Activated T-helper 2 cell treated with anti-CD3 and anti-CD28 coated beads, Interferon-gamma antibody, Interleukin-2, Interleukin-4, amounts not matched to agents 10 μg/mL and 5 μg/mL and 100 μg/mL, durations not matched to agents 14 hours and 24 hours and 36 hours (primary cell): Measurements from ENCODE around the gene AOPEP. TPM values are rescaled to one million over a fixed set of nuclear protein-coding genes. Genes with fewer than 3 reads are reported as not detected.
"Not testable (repeated sequence)": the region's sequence is repeated elsewhere in the genome, so short reads cannot be mapped to it uniquely, and the experiment has no call there.

ENCODE experiments used
- DNase-seq: peaks from one replicate; pipeline ENCODE4 v3.0.0; 2021; ENCODE audit warnings: low spot score
- H3K27ac Mint-ChIP-seq: one replicate; pipeline ENCODE4 v1.8.0; 2021; ENCODE audit warnings: mixed read lengths
- H3K27me3 Mint-ChIP-seq: one replicate; pipeline ENCODE4 v1.8.0; 2021; ENCODE audit warnings: low read depth, mixed read lengths
- H3K36me3 Mint-ChIP-seq: one replicate; pipeline ENCODE4 v1.8.0; 2021; ENCODE audit warnings: low read depth, mixed read lengths
- H3K4me1 Mint-ChIP-seq: one replicate; pipeline ENCODE4 v1.8.0; 2021; ENCODE audit warnings: low read depth, mixed read lengths
- H3K4me3 Mint-ChIP-seq: one replicate; pipeline ENCODE4 v1.8.0; 2021; ENCODE audit warnings: low read depth, mild to moderate bottlenecking, moderate library complexity, mixed read lengths
- H3K9me3 Mint-ChIP-seq: one replicate; pipeline ENCODE4 v1.8.0; 2021; ENCODE audit warnings: mixed read lengths
- intact Hi-C: fragments of 100-400 bp; cut with micrococcal nuclease; formaldehyde crosslinking; loops from one replicate; pipeline ENCODE4 v1.15.1; 2023
- total RNA-seq: library from RNA; stranded (reverse); gene quantifications from 2 replicates; pipeline ENCODE4 v1.2.3, GENCODE V29; 2022

Gene AOPEP
- total RNA-seq, 1 donor from 2014 or later: 24.6 TPM

- H3K27ac Mint-ChIP-seq: no peak overlapping the region
- peaks cover 49% of the 10 kb centered on the region for H3K27me3 Mint-ChIP-seq
- intact Hi-C loops: no loop called here
- H3K4me3 Mint-ChIP-seq: no peak overlapping the region
- no peak for DNase-seq
- H3K9me3 Mint-ChIP-seq: peaks cover 3% of the 10 kb centered on the region
- peaks cover 48% of the 10 kb centered on the region for H3K4me1 Mint-ChIP-seq
- H3K36me3 Mint-ChIP-seq: no peaks in the 10 kb centered on the region
These were observed 141.4 kb downstream of the AOPEP start for GRCh38 chr9:94867842-94868312.

- Mint-ChIP-seq H3K4me3 (no peak overlapping the region), H3K27ac (peak overlapping the region; percentile 29), H3K9me3 (peaks cover 3% of the 10 kb centered on the region), H3K4me1 (peaks cover 49% of the 10 kb centered on the region), H3K36me3 (no peaks in the 10 kb centered on the region), H3K27me3 (peaks cover 54% of the 10 kb centered on the region)
- DNase-seq: no peak
- intact Hi-C loops: no loop called here
These were observed 142.0 kb downstream of the AOPEP start for GRCh38 chr9:94868464-94868863.

GRCh38 chr9:94869415-94869843 lies 142.9 kb downstream of the AOPEP start:
- Mint-ChIP-seq H3K36me3 (no peaks in the 10 kb centered on the region), H3K9me3 (peaks cover 3% of the 10 kb centered on the region), H3K27ac (no peak overlapping the region), H3K4me1 (peaks cover 42% of the 10 kb centered on the region), H3K27me3 (peaks cover 48% of the 10 kb centered on the region), H3K4me3 (no peak overlapping the region)
- no peak for DNase-seq
- intact Hi-C loops: no loop called here

- H3K36me3 Mint-ChIP-seq: peaks cover 2% of the 10 kb centered on the region
These were observed 143.9 kb downstream of the AOPEP start for GRCh38 chr9:94870465-94870792.

GRCh38 chr9:94870793-94871558 lies 144.5 kb downstream of the AOPEP start:
- Mint-ChIP-seq H3K27me3 (peaks cover 46% of the 10 kb centered on the region), H3K4me3 (peak overlapping the region; percentile 51), H3K9me3 (peaks cover 8% of the 10 kb centered on the region), H3K27ac (peak overlapping the region; percentile 76), H3K36me3 (peaks cover 7% of the 10 kb centered on the region), H3K4me1 (peaks cover 50% of the 10 kb centered on the region)
- intact Hi-C loops: loop anchor here (1.0 to 10.0 kb wide), 7 partner anchors 10 to 854 kb away; partner anchors contain the start of gene AOPEP
- DNase-seq: peak; percentile 44

More at GRCh38 chr9:94870465-94870792, 143.9 kb downstream of the AOPEP start:
- intact Hi-C loops: loop anchor here (2.0 to 10.0 kb wide), 6 partner anchors 34 to 854 kb away; partner anchors contain the start of gene AOPEP
- Mint-ChIP-seq H3K4me3 (no peak overlapping the region), H3K27me3 (peaks cover 44% of the 10 kb centered on the region), H3K27ac (no peak overlapping the region), H3K9me3 (peaks cover 3% of the 10 kb centered on the region), H3K4me1 (peaks cover 44% of the 10 kb centered on the region)
- no peak for DNase-seq

- Mint-ChIP-seq H3K4me3 (no peak overlapping the region), H3K27me3 (peaks cover 46% of the 10 kb centered on the region)
These were observed 145.8 kb downstream of the AOPEP start for GRCh38 chr9:94872083-94872833.

GRCh38 chr9:94872891-94873511 lies 146.5 kb downstream of the AOPEP start:
- intact Hi-C loops: loop anchor here (5.0 to 10.0 kb wide), 3 partner anchors 148 to 852 kb away; partner anchors contain the start of gene AOPEP
- H3K36me3 Mint-ChIP-seq: peaks cover 8% of the 10 kb centered on the region
- peaks cover 8% of the 10 kb centered on the region for H3K9me3 Mint-ChIP-seq
- peaks cover 43% of the 10 kb centered on the region for H3K27me3 Mint-ChIP-seq
- no peak overlapping the region for H3K27ac Mint-ChIP-seq
- H3K4me3 Mint-ChIP-seq: no peak overlapping the region
- peaks cover 50% of the 10 kb centered on the region for H3K4me1 Mint-ChIP-seq
- no peak for DNase-seq

More at GRCh38 chr9:94872083-94872833, 145.8 kb downstream of the AOPEP start:
- Mint-ChIP-seq H3K9me3 (peaks cover 8% of the 10 kb centered on the region), H3K36me3 (peaks cover 8% of the 10 kb centered on the region), H3K27ac (no peak overlapping the region), H3K4me1 (peaks cover 50% of the 10 kb centered on the region)
- intact Hi-C loops: loop anchor here (5.0 to 10.0 kb wide), 3 partner anchors 147 to 853 kb away; partner anchors contain the start of gene AOPEP
- DNase-seq: no peak

GRCh38 chr9:94874316-94874715 lies 147.8 kb downstream of the AOPEP start:
- intact Hi-C loops: loop anchor here (5.0 to 10.0 kb wide), 3 partner anchors 150 to 850 kb away; partner anchors contain the start of gene AOPEP
- H3K27ac Mint-ChIP-seq: no peak overlapping the region
- H3K27me3 Mint-ChIP-seq: peaks cover 40% of the 10 kb centered on the region
- peaks cover 8% of the 10 kb centered on the region for H3K9me3 Mint-ChIP-seq
- H3K36me3 Mint-ChIP-seq: peaks cover 8% of the 10 kb centered on the region
- H3K4me3 Mint-ChIP-seq: no peak overlapping the region
- H3K4me1 Mint-ChIP-seq: peaks cover 58% of the 10 kb centered on the region
- DNase-seq: no peak

- Mint-ChIP-seq H3K36me3 (peaks cover 8% of the 10 kb centered on the region), H3K9me3 (peaks cover 8% of the 10 kb centered on the region), H3K4me3 (no peak overlapping the region), H3K27ac (peak overlapping the region; percentile 18), H3K4me1 (peaks cover 49% of the 10 kb centered on the region), H3K27me3 (peaks cover 40% of the 10 kb centered on the region)
- intact Hi-C loops: loop anchor here (1.0 to 10.0 kb wide), 6 partner anchors 25 to 849 kb away; partner anchors contain the start of gene AOPEP
- DNase-seq: no peak
These were observed 149.0 kb downstream of the AOPEP start for GRCh38 chr9:94875300-94876020.

- Mint-ChIP-seq H3K4me1 (peaks cover 23% of the 10 kb centered on the region), H3K27me3 (peaks cover 44% of the 10 kb centered on the region), H3K27ac (peak overlapping the region; percentile 26)
- H3K4me3 Mint-ChIP-seq, DNase-seq, H3K36me3 Mint-ChIP-seq, H3K9me3 Mint-ChIP-seq: not testable (repeated sequence)
- intact Hi-C loops: loop anchor here (2.0 to 10.0 kb wide), 6 partner anchors 16 to 846 kb away; partner anchors contain the start of gene AOPEP
These were observed 152.3 kb downstream of the AOPEP start for GRCh38 chr9:94878804-94879203.

GRCh38 chr9:94879230-94879629 lies 152.7 kb downstream of the AOPEP start:
- DNase-seq: no peak
- Mint-ChIP-seq H3K4me1 (peaks cover 23% of the 10 kb centered on the region), H3K27me3 (peaks cover 44% of the 10 kb centered on the region), H3K27ac (peak overlapping the region; percentile 26), H3K4me3 (no peak overlapping the region), H3K9me3 (peaks cover 5% of the 10 kb centered on the region), H3K36me3 (peaks cover 8% of the 10 kb centered on the region)
- intact Hi-C loops: loop anchor here (2.0 to 10.0 kb wide), 6 partner anchors 16 to 846 kb away; partner anchors contain the start of gene AOPEP

- Mint-ChIP-seq H3K4me3 (no peak overlapping the region), H3K27me3 (peaks cover 38% of the 10 kb centered on the region), H3K27ac (no peak overlapping the region), H3K9me3 (peaks cover under 1% of the 10 kb centered on the region), H3K36me3 (peaks cover under 1% of the 10 kb centered on the region), H3K4me1 (peaks cover 14% of the 10 kb centered on the region)
- intact Hi-C loops: no loop called here
- DNase-seq: no peak
These were observed 154.5 kb downstream of the AOPEP start for GRCh38 chr9:94881023-94881422.
